ENCODE measurements around the gene AGBL4.
"Not testable (repeated sequence)": the region's sequence is repeated elsewhere in the genome, so short reads cannot be mapped to it uniquely, and the experiment has no call there.

- TF ChIP-seq CTCF (optimal IDR thresholded peaks at IDR 0.05 in 1 of 3, IDR thresholded peaks at IDR 0.05 in 1 of 3, conservative IDR thresholded peaks at IDR 0.05 in 1 of 3; ENCODE audit: extremely low read depth in 1 of 3, insufficient read depth in 2 of 3, low read length in 3 of 3); EZH2 (IDR thresholded peaks at IDR 0.05; ENCODE audit: low read length): not testable (repeated sequence)
Observed at GRCh38 chr1:49787013-49787412, 236.7 kb downstream of the AGBL4 start.

Measured in keratinocyte (primary cell).